Measurements from ENCODE around the gene CLCA1.

DNA sequence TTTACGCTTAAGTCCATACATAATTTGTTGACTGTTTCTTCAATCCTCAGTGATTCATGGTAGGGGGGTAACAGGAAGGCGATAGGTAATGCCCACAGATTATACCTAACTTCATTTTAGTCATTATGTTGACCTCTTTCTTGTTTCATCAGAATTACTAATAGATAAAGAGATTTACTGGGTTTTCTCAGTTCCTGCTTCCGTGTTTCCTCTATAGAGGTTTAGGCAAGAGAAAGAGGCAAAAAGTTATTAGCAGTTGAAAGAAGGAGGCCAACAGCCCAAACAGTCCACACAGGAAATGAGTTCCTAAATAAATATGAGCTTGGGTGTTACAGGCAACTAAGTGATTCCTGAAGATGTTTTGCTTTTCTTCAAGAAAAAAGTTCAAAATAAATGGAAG, 17.9 kb upstream of the CLCA1 start:
- TF ChIP-seq EZH2 (IDR thresholded peaks at IDR 0.05; ENCODE audit: borderline replicate concordance) (no peak), EZH2phosphoT487 (IDR thresholded peaks at IDR 0.05; ENCODE audit: low read depth, severe bottlenecking, unreplicated experiment) (no peak)
- TF ChIP-seq, protein P1, sequence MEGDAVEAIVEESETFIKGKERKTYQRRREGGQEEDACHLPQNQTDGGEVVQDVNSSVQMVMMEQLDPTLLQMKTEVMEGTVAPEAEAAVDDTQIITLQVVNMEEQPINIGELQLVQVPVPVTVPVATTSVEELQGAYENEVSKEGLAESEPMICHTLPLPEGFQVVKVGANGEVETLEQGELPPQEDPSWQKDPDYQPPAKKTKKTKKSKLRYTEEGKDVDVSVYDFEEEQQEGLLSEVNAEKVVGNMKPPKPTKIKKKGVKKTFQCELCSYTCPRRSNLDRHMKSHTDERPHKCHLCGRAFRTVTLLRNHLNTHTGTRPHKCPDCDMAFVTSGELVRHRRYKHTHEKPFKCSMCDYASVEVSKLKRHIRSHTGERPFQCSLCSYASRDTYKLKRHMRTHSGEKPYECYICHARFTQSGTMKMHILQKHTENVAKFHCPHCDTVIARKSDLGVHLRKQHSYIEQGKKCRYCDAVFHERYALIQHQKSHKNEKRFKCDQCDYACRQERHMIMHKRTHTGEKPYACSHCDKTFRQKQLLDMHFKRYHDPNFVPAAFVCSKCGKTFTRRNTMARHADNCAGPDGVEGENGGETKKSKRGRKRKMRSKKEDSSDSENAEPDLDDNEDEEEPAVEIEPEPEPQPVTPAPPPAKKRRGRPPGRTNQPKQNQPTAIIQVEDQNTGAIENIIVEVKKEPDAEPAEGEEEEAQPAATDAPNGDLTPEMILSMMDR (IDR thresholded peaks at IDR 0.05; ENCODE audit: poor library complexity): no peak
